ENCODE results near the gene SLC25A29.

The SLC25A29 gene

GRCh38 chr14:100330388-100330931, 24.2 kb upstream of the SLC25A29 start:
- Histone ChIP-seq H3F3A (ENCODE audit: control insufficient read depth, insufficient read depth) (no peaks in the 10 kb centered on the region), H3K27ac (ENCODE audit: low read depth, low read length) (no peak overlapping the region), H3K79me2 (ENCODE audit: control insufficient read depth, low read length) (no peaks in the 10 kb centered on the region), H3K4me1 (ENCODE audit: control insufficient read depth, low read length) (peaks cover 12% of the 10 kb centered on the region), H3K9me2 (replicated peaks; ENCODE audit: control insufficient read depth, low read length) (no peaks in the 10 kb centered on the region), H3K27me3 (ENCODE audit: control insufficient read depth, low read length) (no peaks in the 10 kb centered on the region), H3K36me3 (ENCODE audit: control insufficient read depth, low read length) (peaks cover 5% of the 10 kb centered on the region; the same call in 1 of the 2 replicates), H3K4me3 (ENCODE audit: low read length) (no peak overlapping the region), H3K9me3 (ENCODE audit: control insufficient read depth, insufficient read depth, low read length) (no peaks in the 10 kb centered on the region), H3K4me2 (ENCODE audit: low read length) (no peak overlapping the region), H4K20me1 (ENCODE audit: control insufficient read depth, insufficient read depth, low read depth, low read length) (no peaks in the 10 kb centered on the region)
- no peak for TF ChIP-seq EZH2phosphoT487 (IDR thresholded peaks at IDR 0.05; ENCODE audit: borderline replicate concordance, low read length)
- no peak for TF ChIP-seq CTCF (IDR thresholded peaks at IDR 0.05; ENCODE audit: low read depth, low read length, poor library complexity, severe bottlenecking)

GRCh38 chr14:100330007-100330344, 23.7 kb upstream of the SLC25A29 start:
- TF ChIP-seq CTCF (IDR thresholded peaks at IDR 0.05; ENCODE audit: low read depth, low read length, poor library complexity, severe bottlenecking) (no peak), EZH2phosphoT487 (IDR thresholded peaks at IDR 0.05; ENCODE audit: borderline replicate concordance, low read length) (no peak)
- no peak overlapping the region for H3K27ac ChIP-seq (ENCODE audit: low read depth, low read length)
- H3K9me3 ChIP-seq (ENCODE audit: control insufficient read depth, insufficient read depth, low read length): no peaks in the 10 kb centered on the region
- H3K4me1 ChIP-seq (ENCODE audit: control insufficient read depth, low read length): peaks cover 12% of the 10 kb centered on the region
- no peaks in the 10 kb centered on the region for H4K20me1 ChIP-seq (ENCODE audit: control insufficient read depth, insufficient read depth, low read depth, low read length)
- H3F3A ChIP-seq (ENCODE audit: control insufficient read depth, insufficient read depth): no peaks in the 10 kb centered on the region
- no peaks in the 10 kb centered on the region for H3K27me3 ChIP-seq (ENCODE audit: control insufficient read depth, low read length)
- no peaks in the 10 kb centered on the region for H3K9me2 ChIP-seq (replicated peaks; ENCODE audit: control insufficient read depth, low read length)
- H3K4me2 ChIP-seq (ENCODE audit: low read length): no peak overlapping the region
- H3K79me2 ChIP-seq (ENCODE audit: control insufficient read depth, low read length): no peaks in the 10 kb centered on the region
- H3K36me3 ChIP-seq (ENCODE audit: control insufficient read depth, low read length): peaks cover 5% of the 10 kb centered on the region; the same call in 1 of the 2 replicates
- no peak overlapping the region for H3K4me3 ChIP-seq (ENCODE audit: low read length)

- Histone ChIP-seq H3K27ac (ENCODE audit: low read depth, low read length) (no peak overlapping the region), H3K4me2 (ENCODE audit: low read length) (no peak overlapping the region), H3K9me2 (replicated peaks; ENCODE audit: control insufficient read depth, low read length) (no peaks in the 10 kb centered on the region), H3K4me3 (ENCODE audit: low read length) (no peak overlapping the region), H3K79me2 (ENCODE audit: control insufficient read depth, low read length) (no peaks in the 10 kb centered on the region), H3K9me3 (ENCODE audit: control insufficient read depth, insufficient read depth, low read length) (no peaks in the 10 kb centered on the region), H3K4me1 (ENCODE audit: control insufficient read depth, low read length) (peaks cover 12% of the 10 kb centered on the region), H3K27me3 (ENCODE audit: control insufficient read depth, low read length) (no peaks in the 10 kb centered on the region), H4K20me1 (ENCODE audit: control insufficient read depth, insufficient read depth, low read depth, low read length) (no peaks in the 10 kb centered on the region), H3F3A (ENCODE audit: control insufficient read depth, insufficient read depth) (no peaks in the 10 kb centered on the region), H3K36me3 (ENCODE audit: control insufficient read depth, low read length) (no peaks in the 10 kb centered on the region)
- TF ChIP-seq CTCF (IDR thresholded peaks at IDR 0.05; ENCODE audit: low read depth, low read length, poor library complexity, severe bottlenecking) (no peak), EZH2phosphoT487 (IDR thresholded peaks at IDR 0.05; ENCODE audit: borderline replicate concordance, low read length) (no peak)
Measured at GRCh38 chr14:100329233-100330006, 23.2 kb upstream of the SLC25A29 start.
